GM21360 (cell line): ENCODE measurements around the gene PLA2G10.
"Not testable (repeated sequence)": the region's sequence is repeated elsewhere in the genome, so short reads cannot be mapped to it uniquely, and the experiment has no call there.

Experiments
- ATAC-seq: cut with Tn5 transposase; IDR thresholded peaks from one replicate; pipeline ENCODE4 v1.9.1; 2021; ENCODE audit warnings: mild to moderate bottlenecking, moderate library complexity; ENCODE audit not compliant: unreplicated experiment

PLA2G10 gene

DNA sequence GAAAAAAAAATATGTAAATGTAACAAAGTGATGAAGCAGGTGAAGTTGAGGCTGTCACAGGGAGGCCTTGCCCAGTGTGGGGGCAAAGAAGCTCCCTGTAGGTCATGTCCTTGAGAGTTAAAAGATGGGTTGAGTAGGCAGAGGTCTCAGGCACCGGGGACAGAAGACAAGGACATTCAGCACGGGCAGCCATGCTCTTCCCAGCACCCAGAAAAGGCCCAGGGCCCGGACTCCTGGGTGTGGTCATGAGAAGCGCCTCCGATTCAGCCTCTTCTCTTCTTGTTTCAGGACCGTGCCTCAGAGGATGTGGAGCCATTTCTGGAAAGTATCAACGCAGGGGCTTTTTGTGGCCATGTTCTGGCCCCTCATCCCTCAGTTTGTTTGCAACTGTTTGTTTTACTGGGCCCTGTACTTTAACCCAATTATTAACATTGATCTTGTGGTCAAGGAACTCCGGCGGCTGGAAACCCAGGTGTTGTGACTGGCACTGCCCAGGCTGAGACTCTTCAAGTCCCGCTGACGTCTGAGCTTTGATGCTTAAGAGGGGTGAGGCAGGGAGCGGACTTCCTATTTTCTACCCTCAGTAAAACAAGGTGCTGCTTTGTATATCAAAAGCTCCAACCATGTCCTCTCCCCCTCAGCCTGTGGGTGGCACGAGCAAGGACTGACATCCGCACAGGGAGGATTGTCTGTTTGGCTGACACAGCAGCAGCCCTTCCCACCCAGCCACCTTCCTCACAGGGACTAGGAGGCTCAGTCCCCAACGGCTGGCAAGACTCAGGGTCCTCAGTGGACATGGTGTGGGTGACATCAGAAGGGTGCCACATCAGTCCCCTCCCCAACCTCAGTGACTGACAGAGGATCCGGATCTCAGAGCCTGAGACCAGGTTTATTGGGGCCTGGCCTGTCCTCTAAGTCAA lies 26.5 kb downstream of the PLA2G10 start:
- ATAC-seq: no peak

DNA sequence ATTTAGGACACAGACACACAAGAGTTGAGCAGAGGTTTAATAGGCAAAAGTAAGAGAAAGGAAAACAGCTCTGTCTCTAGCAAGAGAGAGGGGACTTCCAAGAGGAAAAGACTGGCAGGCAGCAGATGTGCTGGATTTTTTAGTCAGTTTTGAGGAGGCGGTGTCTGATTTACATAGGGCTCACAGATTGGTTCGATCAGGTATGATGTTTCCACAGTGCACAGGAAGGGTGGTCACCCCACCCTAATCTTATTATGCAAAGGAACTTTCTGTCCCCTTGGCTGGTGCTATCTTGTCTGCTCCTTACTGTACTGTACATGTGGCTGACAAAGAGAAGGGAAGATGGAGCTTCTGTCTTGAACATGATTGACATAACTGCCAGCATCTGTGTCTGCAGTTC lies 36.0 kb downstream of the PLA2G10 start:
- no peak for ATAC-seq

DNA sequence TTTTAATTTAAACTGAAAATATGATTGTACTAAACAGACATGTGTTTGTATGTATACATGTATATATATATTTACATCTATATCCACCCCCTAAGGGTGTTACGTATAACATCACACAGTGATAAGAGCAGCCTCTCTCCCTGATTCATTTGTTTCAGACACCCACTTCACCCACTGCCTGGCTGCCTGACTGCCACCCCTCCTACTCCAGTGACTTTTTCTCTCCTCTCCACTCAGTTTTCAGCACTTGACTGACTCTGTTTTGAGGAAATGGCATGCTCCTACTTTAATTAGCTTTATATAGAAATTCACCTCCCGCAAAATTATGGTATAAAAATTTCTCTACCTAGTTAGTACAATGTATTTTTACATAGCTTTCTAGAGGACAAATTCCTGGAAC lies 41.4 kb downstream of the PLA2G10 start:
- no peak for ATAC-seq

DNA sequence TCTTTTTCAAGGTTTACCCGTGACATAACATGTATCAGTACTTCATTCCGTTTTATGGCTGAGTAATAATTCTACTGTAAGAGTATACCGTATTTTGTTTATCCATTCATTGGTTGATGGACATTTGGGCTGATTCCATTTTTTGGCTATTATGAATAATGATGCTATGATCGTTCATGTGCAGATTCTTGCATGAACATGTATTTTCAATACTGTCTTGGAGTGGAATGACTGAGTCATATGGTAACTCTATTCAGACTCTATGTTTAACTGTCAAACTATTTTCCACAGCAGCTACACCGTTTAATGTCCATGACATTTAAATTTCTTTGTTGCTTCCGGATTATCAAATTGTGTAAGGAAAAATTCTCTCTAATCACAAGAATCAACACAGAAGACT lies 43.5 kb downstream of the PLA2G10 start:
- ATAC-seq: no peak

DNA sequence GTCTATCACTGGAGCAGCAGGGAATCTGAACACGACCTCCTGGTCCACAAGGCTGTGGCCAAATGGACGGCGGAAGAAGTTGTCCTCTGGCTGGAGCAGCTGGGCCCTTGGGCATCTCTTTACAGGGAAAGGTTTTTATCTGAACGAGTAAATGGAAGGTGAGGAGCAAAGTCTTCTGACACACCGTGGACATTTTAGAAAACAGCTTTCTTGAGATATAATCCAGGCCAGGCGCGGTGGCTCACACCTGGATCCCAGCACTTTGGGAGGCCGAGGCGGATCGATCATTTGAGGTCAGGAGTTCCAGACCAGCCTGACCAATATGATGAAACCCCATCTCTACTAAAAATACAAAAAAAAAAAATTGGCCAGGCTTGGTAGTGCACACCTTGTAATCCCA lies 44.3 kb downstream of the PLA2G10 start:
- no peak for ATAC-seq

DNA sequence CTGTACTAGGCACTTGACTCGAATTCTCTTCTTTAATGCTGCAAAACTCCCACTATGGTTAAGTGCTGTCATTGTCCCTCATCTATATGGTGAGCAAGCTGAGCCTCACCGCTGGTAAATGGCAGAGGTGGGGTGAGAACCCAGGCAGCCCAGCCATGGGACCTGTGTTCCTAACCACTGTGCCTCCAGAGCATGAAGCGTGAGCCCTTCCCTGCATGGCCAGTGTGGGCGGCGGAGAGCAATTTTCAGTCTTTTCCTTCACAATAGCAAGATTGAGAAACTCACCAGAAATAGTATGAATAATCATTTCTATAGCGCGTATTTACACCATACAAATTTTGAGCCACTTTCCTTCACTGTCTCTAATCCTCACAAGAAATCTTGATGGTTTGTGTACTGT lies 52.2 kb downstream of the PLA2G10 start:
- ATAC-seq: no peak

DNA sequence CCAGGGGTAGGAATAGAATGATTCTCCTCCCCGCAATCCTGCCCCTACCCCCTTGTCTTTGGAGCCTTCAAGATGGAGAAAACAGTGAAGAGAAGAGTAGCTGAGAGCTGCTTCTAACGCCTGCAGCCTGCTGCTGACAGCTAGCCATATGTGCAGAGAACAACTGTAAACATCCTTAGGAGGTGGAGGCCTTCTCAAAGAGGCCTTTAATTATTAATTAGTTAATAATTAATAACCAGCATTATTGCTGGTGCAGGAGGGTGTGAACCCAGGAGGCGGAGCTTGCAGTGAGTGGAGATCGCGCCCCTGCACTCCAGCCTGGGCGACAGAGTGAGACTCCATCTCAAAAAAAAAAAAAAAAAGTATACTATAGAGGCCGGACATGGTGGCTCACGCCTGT lies 52.9 kb downstream of the PLA2G10 start:
- ATAC-seq: no peak

DNA sequence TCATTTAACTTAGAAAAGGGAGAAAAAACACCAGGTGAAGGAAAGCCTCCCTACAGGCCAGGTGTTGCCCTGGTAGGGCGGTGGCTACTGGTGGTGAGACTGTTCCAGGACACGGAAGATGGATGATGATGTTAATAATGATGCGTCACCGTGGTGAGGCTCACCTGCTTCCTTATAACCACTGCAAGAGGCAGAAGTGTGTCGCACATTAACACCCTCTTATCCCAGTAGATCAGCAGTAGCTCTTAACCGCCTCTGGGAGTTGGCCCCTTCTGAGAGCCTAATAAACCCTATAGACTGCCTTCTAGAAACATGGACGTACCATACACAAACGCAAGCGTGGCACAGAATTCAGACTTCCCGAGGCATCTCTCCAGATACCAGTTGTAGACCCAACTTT lies 53.6 kb downstream of the PLA2G10 start:
- ATAC-seq: no peak

DNA sequence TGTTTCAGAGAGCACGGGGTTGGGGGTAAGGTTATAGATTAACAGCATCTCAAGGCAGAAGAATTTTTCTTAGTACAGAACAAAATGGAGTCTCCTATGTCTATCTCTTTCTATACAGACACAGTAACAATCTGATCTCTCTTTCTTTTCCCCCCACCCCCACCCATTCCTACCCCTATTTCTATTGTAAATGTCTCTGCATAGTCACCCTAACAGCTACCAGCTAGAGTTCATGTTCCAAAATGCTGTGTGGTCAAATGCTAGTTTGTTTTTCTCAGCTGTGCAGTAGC lies 57.2 kb downstream of the PLA2G10 start:
- not testable (repeated sequence) for ATAC-seq

DNA sequence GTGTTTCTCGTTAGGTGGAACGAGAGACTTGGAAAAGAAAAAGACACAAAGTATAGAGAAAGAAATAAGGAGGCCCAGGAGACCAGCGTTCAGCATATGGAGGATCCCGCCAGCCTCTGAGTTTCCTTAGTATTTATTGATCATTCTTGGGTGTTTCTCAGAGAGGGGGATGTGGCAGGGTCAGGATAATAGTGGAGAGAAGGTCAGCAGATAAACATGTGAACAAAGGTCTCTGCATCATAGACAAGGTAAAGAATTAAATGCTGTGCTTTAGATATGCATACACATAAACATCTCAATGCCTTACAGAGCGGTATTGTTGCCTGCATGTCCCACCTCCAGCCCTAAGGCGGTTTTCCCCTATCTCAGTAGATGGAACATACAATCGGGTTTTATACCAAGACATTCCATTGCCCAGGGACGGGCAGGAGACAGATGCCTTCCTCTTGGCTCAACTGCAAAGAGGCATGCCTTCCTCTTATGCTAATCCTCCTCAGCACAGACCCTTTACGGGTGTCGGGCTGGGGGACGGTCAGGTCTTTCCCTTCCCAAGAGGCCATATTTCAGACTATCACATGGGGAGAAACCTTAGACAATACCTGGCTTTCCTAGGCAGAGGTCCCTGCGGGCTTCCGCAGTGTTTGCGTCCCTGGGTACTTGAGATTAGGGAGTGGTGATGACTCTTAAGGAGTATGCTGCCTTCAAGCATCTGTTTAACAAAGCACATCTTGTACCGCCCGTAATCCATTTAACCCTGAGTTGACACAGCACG lies 57.7 kb downstream of the PLA2G10 start:
- ATAC-seq: not testable (repeated sequence)

DNA sequence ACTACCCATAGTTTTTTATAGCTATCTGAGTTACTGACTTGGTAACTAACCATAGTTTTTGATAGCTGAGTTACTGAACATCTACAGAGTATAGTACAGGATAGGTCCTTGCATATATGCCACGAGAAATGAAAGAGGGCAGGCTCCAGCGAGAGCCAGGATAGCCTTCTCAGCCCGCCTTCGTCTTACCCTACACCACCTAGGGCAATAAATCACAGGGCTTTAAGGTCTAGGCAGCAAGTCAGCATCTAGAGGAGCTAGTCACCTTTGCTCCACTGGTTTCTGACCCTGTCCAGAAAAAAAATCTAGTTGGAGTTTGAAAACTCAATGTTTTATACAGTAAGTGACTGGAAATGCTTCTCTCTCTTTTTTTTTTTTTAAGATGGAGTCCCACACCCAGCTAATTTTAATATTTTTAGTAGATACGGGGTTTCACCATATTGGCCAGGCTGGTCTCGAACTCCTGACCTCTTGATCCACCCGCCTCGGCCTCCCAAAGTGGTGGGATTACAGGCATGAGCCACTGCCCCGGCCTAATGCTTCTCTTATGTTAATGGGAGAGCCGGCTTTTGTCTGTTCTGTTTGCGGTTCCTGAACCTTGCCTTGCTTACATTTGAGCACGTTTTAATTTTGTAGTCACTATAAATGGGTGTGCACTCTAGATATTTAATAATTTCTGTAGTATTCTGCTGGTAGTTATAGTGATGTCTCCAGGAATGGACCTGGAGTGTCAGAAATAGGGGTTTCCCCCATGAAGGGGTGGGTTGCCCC lies 58.5 kb downstream of the PLA2G10 start:
- no peak for ATAC-seq

DNA sequence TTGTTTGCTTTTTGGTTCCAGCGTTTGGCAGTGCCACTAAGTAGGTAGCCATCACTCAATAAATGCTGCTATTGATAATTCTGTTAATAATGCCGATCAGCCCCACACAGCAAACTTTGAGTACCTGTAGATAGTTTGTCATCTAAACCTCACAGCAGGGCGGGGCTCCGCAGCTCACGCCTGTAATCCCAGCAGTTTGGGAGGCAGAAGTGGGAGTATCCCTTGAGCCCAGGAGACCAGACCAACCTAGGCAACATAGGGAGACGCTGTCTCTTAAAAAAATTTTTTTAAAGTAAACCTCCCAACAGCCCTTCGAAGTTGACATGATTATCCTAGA lies 59.8 kb downstream of the PLA2G10 start:
- no peak for ATAC-seq

DNA sequence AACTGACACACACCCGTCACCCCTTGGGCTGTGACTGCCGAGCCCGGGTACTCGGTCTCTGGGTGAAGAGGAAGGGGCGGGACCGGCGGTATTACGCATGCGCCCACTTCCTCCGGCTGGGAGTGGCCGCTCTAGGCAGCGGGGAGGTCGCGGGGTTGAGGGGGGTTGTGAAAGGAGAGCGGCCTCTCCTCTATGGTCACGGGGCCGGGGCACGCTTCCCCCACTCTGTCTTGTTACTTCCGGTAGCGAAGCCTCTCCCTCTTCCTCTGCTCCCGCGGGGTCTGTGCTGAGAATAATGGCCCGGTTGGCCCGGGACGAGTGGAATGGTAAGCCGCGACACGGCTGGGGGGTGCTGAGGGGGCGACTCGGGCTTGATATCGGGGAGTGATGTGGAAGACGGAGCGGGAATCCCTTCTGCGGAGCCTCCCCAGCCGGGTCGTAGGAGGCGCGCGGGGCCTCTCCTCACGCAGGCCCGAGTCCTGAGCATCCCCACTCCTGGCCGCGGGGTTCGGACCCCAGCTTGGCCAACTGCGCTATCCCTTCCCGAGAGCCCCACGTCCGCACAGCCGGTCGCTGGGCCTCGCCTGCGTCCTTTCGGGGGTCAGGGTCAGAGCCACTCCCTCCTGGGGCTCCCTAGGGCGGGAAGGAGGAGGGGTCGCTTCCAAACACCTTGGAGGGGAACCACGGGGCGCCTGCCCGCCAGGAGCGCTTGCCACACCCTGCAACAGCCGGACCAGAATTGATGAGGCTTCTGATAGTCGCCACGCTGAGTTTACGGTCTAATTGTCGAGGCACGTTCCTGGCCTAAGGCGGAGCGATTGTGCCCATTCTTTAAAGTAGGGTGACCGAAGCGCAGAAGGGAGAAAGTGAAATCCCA lies 61.2 kb downstream of the PLA2G10 start, which contains the start of gene BFAR:
Gene BFAR (plus strand): TSS at position 259 of the 877 bp plus-strand sequence. CDS start 11,396 bp downstream, outside the sequence.
- peak; percentile 70 for ATAC-seq

DNA sequence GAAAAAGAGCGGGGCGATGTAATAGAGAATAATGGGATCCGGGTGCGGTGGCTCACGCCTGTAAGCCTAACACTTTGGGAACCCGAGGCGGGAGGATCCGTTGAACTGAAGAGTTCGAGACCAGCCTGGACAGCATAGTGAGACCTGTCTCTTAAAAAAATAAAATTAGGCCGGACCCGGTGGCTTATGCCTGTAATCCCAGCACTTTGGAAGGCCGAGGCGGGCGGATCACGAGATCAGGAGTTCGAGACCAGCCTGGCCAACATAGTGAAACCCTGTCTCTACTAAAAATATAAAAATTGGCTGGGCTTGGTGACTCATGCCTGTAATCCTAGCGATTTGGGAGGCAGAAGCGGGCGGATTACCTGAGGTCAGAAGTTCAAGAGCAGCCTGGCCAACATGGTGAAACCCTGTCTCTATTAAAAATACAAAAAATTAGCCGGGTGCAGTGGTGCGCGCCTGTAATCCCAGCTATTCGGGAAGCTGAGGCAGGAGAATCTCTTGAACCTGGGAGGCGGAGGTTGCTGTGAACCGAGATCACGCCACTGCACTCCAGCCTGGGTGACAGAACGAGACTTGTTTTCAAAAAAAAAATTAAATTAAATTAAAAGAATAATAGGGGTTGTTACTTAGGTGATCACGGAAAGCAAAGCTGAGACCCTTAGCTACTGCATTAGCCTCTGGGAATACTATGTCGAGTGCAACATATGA lies 63.3 kb downstream of the PLA2G10 start:
- not testable (repeated sequence) for ATAC-seq

DNA sequence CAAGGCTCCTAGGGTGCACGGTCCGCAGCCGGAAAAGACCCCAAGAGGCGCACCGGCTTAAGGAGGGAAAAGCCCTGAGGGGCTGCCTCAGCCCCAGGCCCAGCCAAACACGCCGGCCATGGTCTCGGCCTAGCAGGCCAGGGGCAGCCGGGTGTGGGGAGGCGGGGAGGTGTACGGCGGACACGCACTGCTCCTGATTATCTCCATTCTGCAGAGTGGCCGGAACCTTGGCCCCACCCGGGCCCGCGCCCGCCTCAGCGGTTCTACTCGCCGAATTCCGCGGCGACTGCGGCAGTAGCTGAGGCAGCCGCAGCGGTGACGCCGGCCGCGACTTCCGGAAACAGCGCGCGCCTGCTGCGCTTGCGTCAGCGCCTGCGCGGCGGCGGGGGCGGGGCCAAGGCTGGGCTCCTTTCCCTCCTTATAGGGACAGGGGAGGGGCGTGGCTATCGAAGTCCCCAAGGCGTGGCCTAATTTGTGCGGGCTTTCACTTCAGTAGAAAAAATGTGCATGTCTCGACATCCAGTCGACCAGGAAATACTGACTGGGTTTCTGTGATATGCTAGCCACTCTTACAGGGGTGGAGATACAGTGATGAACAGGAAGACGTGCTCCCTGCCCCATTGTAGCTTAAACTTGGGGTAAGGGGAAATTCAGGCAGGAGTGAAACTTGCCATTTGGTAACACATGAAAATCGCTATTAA lies 64.0 kb downstream of the PLA2G10 start, which contains the start of gene PARN:
Gene PARN (minus strand): TSS at position 342 of the 701 bp plus-strand sequence. CDS start 135 bp downstream, at position 207.
- peak; percentile 48 for ATAC-seq

DNA sequence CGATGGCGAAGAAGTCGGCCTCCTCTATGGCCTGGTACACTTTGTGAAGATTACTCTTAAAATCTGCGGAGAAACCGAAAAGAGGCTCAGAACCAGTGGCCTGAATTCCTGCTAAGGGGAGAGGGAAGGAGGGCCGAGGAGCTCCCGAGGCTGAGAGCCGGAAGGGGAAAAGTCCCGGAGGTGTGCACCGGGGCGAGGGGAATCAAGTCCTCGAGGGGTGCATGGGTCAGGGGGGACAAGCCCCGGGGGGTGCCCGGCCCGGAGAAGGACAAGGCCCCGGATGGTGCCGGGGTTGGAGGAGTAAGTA lies 64.5 kb downstream of the PLA2G10 start:
- ATAC-seq: no peak

DNA sequence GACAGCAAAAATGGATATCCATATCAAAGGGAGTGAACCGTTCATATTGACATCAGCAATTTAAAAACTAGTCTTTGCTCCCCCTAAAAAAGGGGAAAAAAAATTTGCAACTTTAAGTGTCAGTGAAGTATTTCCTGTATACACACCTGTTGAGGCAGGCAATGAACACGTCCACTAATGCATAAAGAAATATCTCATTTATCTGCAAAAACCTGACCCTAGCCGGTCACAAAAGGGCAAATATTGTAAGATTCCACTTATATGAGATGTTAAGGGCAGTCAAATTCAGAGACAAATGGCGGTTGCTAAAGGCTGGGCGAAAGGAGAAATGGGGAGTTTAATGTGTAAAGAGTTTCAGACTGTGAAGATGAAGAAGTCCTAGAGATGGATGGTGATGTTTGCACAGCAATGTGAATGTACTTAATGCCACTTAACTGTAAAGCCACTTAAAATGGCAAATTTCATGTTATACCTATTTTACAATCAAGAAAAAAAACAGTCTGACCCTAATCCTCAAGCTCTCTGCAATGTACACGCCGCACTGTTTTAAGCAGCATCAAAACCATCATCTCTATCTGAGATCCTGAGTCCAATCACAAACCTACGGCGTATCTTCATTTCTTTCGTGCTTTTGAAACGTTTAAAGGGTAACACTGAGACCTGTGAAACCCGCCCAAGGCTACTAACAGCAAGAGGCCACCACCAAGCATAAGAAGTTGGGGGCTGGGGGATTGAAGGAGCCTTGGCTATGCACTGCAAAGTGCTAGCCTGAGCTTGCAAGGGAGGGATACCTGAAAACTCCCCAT lies 65.1 kb downstream of the PLA2G10 start:
- ATAC-seq: no peak

DNA sequence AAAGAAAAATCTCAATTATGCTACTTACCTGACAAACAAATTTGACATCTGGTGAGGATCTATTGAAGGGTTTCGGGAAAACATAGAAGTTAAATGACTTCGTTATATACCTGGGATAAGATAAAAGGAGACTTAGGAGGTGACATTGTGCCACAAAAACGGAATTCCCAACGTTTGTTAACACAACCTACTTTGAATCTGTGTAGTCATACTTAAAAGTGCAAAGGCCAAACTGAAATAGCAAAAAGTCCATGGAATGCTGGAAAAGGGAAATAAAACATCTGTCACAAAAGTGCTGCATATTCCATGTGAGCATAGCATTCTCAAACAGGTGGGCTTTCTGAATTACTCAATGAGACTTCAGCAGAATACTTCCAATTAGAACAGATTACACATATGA lies 67.0 kb downstream of the PLA2G10 start:
- no peak for ATAC-seq
